Endothelial cell of umbilical vein (primary cell): ENCODE measurements around the gene HSPG2. TPM values are rescaled to one million over a fixed set of nuclear protein-coding genes. Genes with fewer than 3 reads are reported as not detected.

ENCODE experiments used
- BruUV-seq: library from RNA; stranded (reverse); fragments of 400-500 nt; replicated peaks from 2 replicates; lab custom pipeline; 2021; lab: Mats Ljungman, UMichigan
- CTCF ChIA-PET: fragments of 300-600, 350-600 bp; sonication (Branson Sonifier 250); formaldehyde crosslinking; loops from one replicate; lab custom pipeline; 2021; ENCODE audit warnings: antibody characterized with exemption, inconsistent platforms; lab: Charles Lee
- POLR2A ChIA-PET: fragments of 300-600, 350-600 bp; sonication (Branson Sonifier 250); formaldehyde crosslinking; loops from one replicate; lab custom pipeline; 2021; ENCODE audit warnings: antibody characterized with exemption, inconsistent platforms; lab: Charles Lee
- DNase-seq: peaks from one replicate; pipeline ENCODE4 v3.0.0-alpha.2; 2011; ENCODE audit warnings: low read depth, low spot score
- FAIRE-seq: peaks from 2 replicates; lab custom pipeline; 2011; peaks lifted over from hg19 to GRCh38; lab: Jason Lieb, UNC
- H2AFZ ChIP-seq: 2 replicates; pipeline ENCODE4 v1.6.0; 2012; ENCODE audit warnings: low read depth, low read length, control low read depth, inconsistent platforms
- H3K27ac ChIP-seq: 2 replicates; pipeline ENCODE4 v1.5.1; 2011; ENCODE audit warnings: low read depth, mild to moderate bottlenecking, control low read depth, low read length, moderate library complexity; ENCODE audit not compliant: insufficient read depth
- H3K27me3 ChIP-seq, 2 experiments: 2 replicates each; pipeline versions ENCODE4 v1.6.0 to v1.6.1; 2011; ENCODE audit warnings: low read length in 2 of 2, mixed read lengths in 1 of 2; ENCODE audit not compliant: control insufficient read depth in 2 of 2, insufficient read depth in 2 of 2
- H3K36me3 ChIP-seq, 2 experiments: 2 replicates in 1 of 2; 3 replicates in 1 of 2; pipeline ENCODE4 v1.5.1; 2011; ENCODE audit warnings: low read length in 2 of 2, mild to moderate bottlenecking in 1 of 2, moderate library complexity in 1 of 2; ENCODE audit not compliant: control insufficient read depth in 2 of 2, insufficient read depth in 2 of 2; ENCODE audit errors: extremely low read depth in 1 of 2
- H3K4me1 ChIP-seq: 3 replicates; pipeline ENCODE4 v1.5.1; 2011; ENCODE audit warnings: mild to moderate bottlenecking, low read length; ENCODE audit not compliant: control insufficient read depth, insufficient read depth; ENCODE audit errors: extremely low read depth
- H3K4me2 ChIP-seq: 2 replicates; pipeline ENCODE4 v1.6.1; 2011; ENCODE audit warnings: low read length, control low read depth, mixed read lengths; ENCODE audit not compliant: insufficient read depth
- H3K4me3 ChIP-seq, 3 experiments: fragments of 200-600 bp in 1 of 3; sonication (generic), shearing (Covaris generic) in 1 of 3; replicated peaks in 1 of 3; 2 replicates each; pipeline ENCODE4 v1.5.1; 2011 to 2016; ENCODE audit warnings: control low read depth in 3 of 3, low read length in 3 of 3, mild to moderate bottlenecking in 2 of 3, inconsistent platforms in 1 of 3, low read depth in 1 of 3, moderate library complexity in 1 of 3; ENCODE audit not compliant: insufficient read depth in 1 of 3
- H3K79me2 ChIP-seq: 2 replicates; pipeline ENCODE4 v1.6.0; 2012; ENCODE audit warnings: low read length, inconsistent platforms; ENCODE audit not compliant: control insufficient read depth, insufficient read depth
- H3K9ac ChIP-seq: replicated peaks from 2 replicates; pipeline ENCODE3; 2011; ENCODE audit warnings: low read length, control low read depth; ENCODE audit not compliant: insufficient read depth; ENCODE audit errors: extremely low read depth
- H3K9me1 ChIP-seq: replicated peaks from 3 replicates; pipeline ENCODE4 v1.6.0; 2011; ENCODE audit warnings: mild to moderate bottlenecking, low read length; ENCODE audit not compliant: control insufficient read depth, insufficient read depth; ENCODE audit errors: extremely low read depth
- H3K9me3 ChIP-seq: replicated peaks from 2 replicates; pipeline ENCODE4 v1.5.1; 2012; ENCODE audit warnings: low read length, inconsistent platforms; ENCODE audit not compliant: control insufficient read depth, insufficient read depth
- H4K20me1 ChIP-seq: replicated peaks from 2 replicates; pipeline ENCODE3; 2011; ENCODE audit warnings: mild to moderate bottlenecking, low read length; ENCODE audit not compliant: control insufficient read depth, insufficient read depth; ENCODE audit errors: extremely low read depth
- EZH2 ChIP-seq: IDR thresholded peaks from 2 replicates; pipeline ENCODE4 v1.6.1; 2012; ENCODE audit warnings: borderline replicate concordance, low read depth, mild to moderate bottlenecking, moderate library complexity, low read length, inconsistent platforms; ENCODE audit not compliant: severe bottlenecking
- GATA2 ChIP-seq: IDR thresholded peaks from 2 replicates; pipeline ENCODE4 v1.7.0; 2011; ENCODE audit warnings: low read depth, mild to moderate bottlenecking, moderate library complexity, mixed read lengths, low read length; ENCODE audit not compliant: insufficient read length, insufficient read depth
- JUN ChIP-seq: IDR thresholded peaks from 2 replicates; pipeline ENCODE4 v1.6.1; 2011; ENCODE audit warnings: borderline replicate concordance, low read depth; ENCODE audit not compliant: insufficient read length, insufficient read depth
- MAX ChIP-seq: IDR thresholded peaks from 2 replicates; pipeline ENCODE4 v1.6.1; 2011; ENCODE audit not compliant: insufficient read depth, insufficient read length
- MYC ChIP-seq: IDR thresholded peaks from one replicate; pipeline ENCODE4 v1.6.1; 2011; ENCODE audit warnings: mild to moderate bottlenecking, low read depth, low read length
- POLR2A ChIP-seq: IDR thresholded peaks from 2 replicates; pipeline ENCODE4 v1.6.1; 2012; ENCODE audit warnings: low read depth, mild to moderate bottlenecking, control low read depth, low read length
- POLR2AphosphoS5 ChIP-seq: IDR thresholded peaks from 2 replicates; pipeline ENCODE4 v1.6.1; 2012; ENCODE audit warnings: low read depth, mild to moderate bottlenecking, control low read depth, low read length, moderate library complexity; ENCODE audit not compliant: insufficient read depth
- dilution Hi-C: fragments of 300-500 bp; cut with MboI; formaldehyde crosslinking; loops from one replicate; pipeline ENCODE4 v1.15.0; 2019; ENCODE audit warnings: low sequenced_read_pairs; ENCODE audit not compliant: extremely low pct_ligation_motif_present
- intact Hi-C: fragments of 100-400 bp; cut with micrococcal nuclease; formaldehyde crosslinking; loops from one replicate; pipeline ENCODE4 v1.10.0; 2022
- polyA plus RNA-seq, 4 experiments: library from polyadenylated mRNA; depleted of rRNA in 3 of 4; stranded (reverse) in 3 of 4; unstranded in 1 of 4; fragments of >200 nt; gene quantifications; 2 replicates each; pipeline versions ENCODE4 v1.2.1 to v1.2.3, GENCODE V29; 2011 to 2012; ENCODE audit warnings: missing spikeins in 1 of 4
- total RNA-seq: library from RNA; stranded (reverse); gene quantifications from 2 replicates; pipeline ENCODE4 v1.2.3, GENCODE V29; 2021

Gene HSPG2
- total and polyA plus RNA-seq, 2 donors (not counting 3 experiments of a cell fraction or from before 2014, with no cell fraction given), result 734 to 3,499 TPM

DNA sequence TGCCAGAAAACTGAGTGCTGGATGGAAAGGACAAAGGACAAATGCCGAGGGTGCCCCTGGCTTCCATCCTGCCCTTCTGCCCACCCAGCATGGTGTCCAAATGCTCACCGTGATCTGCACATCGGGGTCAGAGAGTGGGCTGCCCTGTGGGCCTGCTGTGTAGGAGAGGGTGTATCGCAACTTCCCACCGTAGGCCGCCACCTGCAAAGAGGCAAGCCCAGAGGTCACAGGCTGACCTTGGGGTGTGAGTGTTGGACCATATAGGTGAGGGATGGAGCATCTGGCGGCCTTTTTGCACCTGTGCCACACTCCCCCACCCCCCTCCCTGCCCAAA, 71.5 kb downstream of the HSPG2 start:
- ChIA-PET CTCF (no interaction called here), POLR2A (no interaction called here)
- peaks cover 60 to 78% of the 10 kb centered on the region in 2 experiments for H3K36me3 ChIP-seq
- no peaks in the 10 kb centered on the region for H3K27me3 ChIP-seq
- no peak overlapping the region for H3K4me2 ChIP-seq
- H3K79me2 ChIP-seq, result peaks cover 53% of the 10 kb centered on the region
- H4K20me1 ChIP-seq, result peaks cover 3% of the 10 kb centered on the region
- H3K4me3 ChIP-seq, result no peak overlapping the region
- H3K4me1 ChIP-seq, result peaks cover 12% of the 10 kb centered on the region
- no peak overlapping the region for H3K27ac ChIP-seq
- H3K9ac ChIP-seq, result no peak overlapping the region
- TF ChIP-seq POLR2A (no peak), JUN (no peak), EZH2 (no peak), POLR2AphosphoS5 (peak; percentile 51), GATA2 (no peak), MAX (no peak), MYC (no peak)
- intact Hi-C loops, result no loop called here
- DNase-seq, result no peak
- no TSS peak for BruUV-seq
- no peak for FAIRE-seq
- no peak overlapping the region for H2AFZ ChIP-seq
- H3K9me3 ChIP-seq, result no peaks in the 10 kb centered on the region
- H3K9me1 ChIP-seq, result no peaks in the 10 kb centered on the region
- dilution Hi-C loops, result no loop called here

DNA sequence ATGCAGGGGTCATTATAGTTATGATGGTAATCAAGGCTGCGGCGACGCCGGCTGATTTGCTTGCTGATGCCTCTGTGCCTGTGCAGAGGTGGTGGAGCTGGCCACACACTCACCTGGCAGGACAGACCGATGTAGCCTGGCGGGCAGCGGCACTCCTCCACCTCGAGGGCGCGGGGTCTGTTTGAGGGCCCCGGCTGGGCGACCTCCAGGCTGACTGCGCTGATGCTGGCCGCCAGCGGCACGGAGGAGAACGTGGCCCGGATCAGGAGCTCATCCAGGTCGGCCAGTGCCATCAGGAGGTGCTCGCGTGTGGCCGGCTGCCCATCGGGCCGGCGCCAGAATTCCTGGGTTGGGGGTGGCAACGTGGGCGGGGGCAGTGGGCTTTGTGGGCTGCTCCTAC, 72.4 kb downstream of the HSPG2 start:
- Histone ChIP-seq H3K9me3 (no peaks in the 10 kb centered on the region), H3K27ac (no peak overlapping the region), H3K4me1 (peaks cover 7% of the 10 kb centered on the region), H3K36me3 (peaks cover 59 to 78% of the 10 kb centered on the region in 2 experiments), H4K20me1 (peaks cover 3% of the 10 kb centered on the region), H3K4me2 (no peak overlapping the region), H3K9ac (no peak overlapping the region), H3K4me3 (no peak overlapping the region), H3K27me3 (no peaks in the 10 kb centered on the region), H2AFZ (no peak overlapping the region), H3K79me2 (peaks cover 51% of the 10 kb centered on the region), H3K9me1 (no peaks in the 10 kb centered on the region)
- intact Hi-C loops (no loop called here), dilution Hi-C loops (no loop called here)
- BruUV-seq, result TSS peak; percentile 47
- FAIRE-seq (no peak), DNase-seq (no peak)
- POLR2A ChIA-PET, result no interaction called here
- TF ChIP-seq GATA2, result no peak
- CTCF ChIA-PET, result no interaction called here
